MCF 10A (cell line): ENCODE data around the gene CHST15. TPM values are rescaled to one million over a fixed set of nuclear protein-coding genes. Genes with fewer than 3 reads are reported as not detected.

Source experiments
- BruUV-seq: library from RNA; stranded (reverse); fragments of 400-500 nt; replicated peaks from 2 replicates; lab custom pipeline; 2021; lab: Mats Ljungman, UMichigan
- CTCF ChIA-PET: fragments of 300-600 bp; sonication (Branson Sonifier 250); formaldehyde crosslinking; extraction: SDS; loops from one replicate; lab custom pipeline; 2021; ENCODE audit warnings: antibody characterized with exemption, inconsistent platforms; lab: Yijun Ruan, JAX
- POLR2A ChIA-PET: fragments of 300-600, 350-650 bp; sonication (Branson Sonifier 250); formaldehyde crosslinking; extraction: SDS; loops from one replicate; lab custom pipeline; 2020; ENCODE audit warnings: antibody characterized with exemption, inconsistent platforms; lab: Yijun Ruan, JAX
- DNase-seq: peaks from one replicate; pipeline ENCODE4 v3.0.0-alpha.2; 2018; ENCODE audit not compliant: unreplicated experiment
- H3K27ac Mint-ChIP-seq: one replicate; pipeline ENCODE4 v1.8.0; 2022; ENCODE audit warnings: mild to moderate bottlenecking, low read depth, mixed read lengths; ENCODE audit not compliant: unreplicated experiment
- H3K27me3 Mint-ChIP-seq: one replicate; pipeline ENCODE4 v1.8.0; 2022; ENCODE audit warnings: mixed read lengths; ENCODE audit not compliant: insufficient read depth, unreplicated experiment
- H3K36me3 Mint-ChIP-seq: one replicate; pipeline ENCODE4 v1.8.0; 2022; ENCODE audit warnings: mild to moderate bottlenecking, moderate library complexity, mixed read lengths; ENCODE audit not compliant: insufficient read depth, unreplicated experiment
- H3K4me1 Mint-ChIP-seq: one replicate; pipeline ENCODE4 v1.8.0; 2022; ENCODE audit warnings: mixed read lengths; ENCODE audit not compliant: insufficient read depth, unreplicated experiment
- H3K4me3 Mint-ChIP-seq: one replicate; pipeline ENCODE4 v1.8.0; 2022; ENCODE audit warnings: mild to moderate bottlenecking, moderate library complexity, mixed read lengths; ENCODE audit not compliant: unreplicated experiment
- H3K9me3 Mint-ChIP-seq: one replicate; pipeline ENCODE4 v1.8.0; 2022; ENCODE audit warnings: mixed read lengths; ENCODE audit not compliant: unreplicated experiment
- intact Hi-C: fragments of 100-400 bp; cut with micrococcal nuclease; formaldehyde crosslinking; loops from 2 replicates; pipeline ENCODE4 v1.14.1; 2022
- total RNA-seq: library from RNA; stranded (reverse); gene quantifications from 2 replicates; pipeline ENCODE4 v1.2.3, GENCODE V29; 2022
- TF ChIP-seq, protein P1 (sequence below): fragments of 200-600 bp; IDR thresholded peaks from one replicate; pipeline ENCODE4 v1.8.0; 2022; ENCODE audit warnings: antibody characterized with exemption, mild to moderate bottlenecking; ENCODE audit not compliant: unreplicated experiment

CHST15 gene
- total RNA-seq, 1 experiment from 2014 or later, result 32.8 TPM

GRCh38 chr10:124109261-124109660, 15.9 kb upstream of the CHST15 start:
- Mint-ChIP-seq H3K4me3 (no peak overlapping the region), H3K27me3 (no peaks in the 10 kb centered on the region), H3K27ac (no peak overlapping the region), H3K4me1 (peaks cover 36% of the 10 kb centered on the region), H3K9me3 (no peaks in the 10 kb centered on the region), H3K36me3 (no peaks in the 10 kb centered on the region)
- CTCF ChIA-PET, result interaction anchor here (0.5 to 5.0 kb wide), 2 partner anchors 44 to 113 kb away, joined by 4 to 28 read pairs; no protein-coding TSS in a partner anchor
- no TSS peak for BruUV-seq
- DNase-seq, result no peak
- POLR2A ChIA-PET, result no interaction called here
- intact Hi-C loops, result loop anchor here (5.0 kb wide), 1 partner anchor 112 kb away; no protein-coding TSS in a partner anchor
- TF ChIP-seq, protein P1, sequence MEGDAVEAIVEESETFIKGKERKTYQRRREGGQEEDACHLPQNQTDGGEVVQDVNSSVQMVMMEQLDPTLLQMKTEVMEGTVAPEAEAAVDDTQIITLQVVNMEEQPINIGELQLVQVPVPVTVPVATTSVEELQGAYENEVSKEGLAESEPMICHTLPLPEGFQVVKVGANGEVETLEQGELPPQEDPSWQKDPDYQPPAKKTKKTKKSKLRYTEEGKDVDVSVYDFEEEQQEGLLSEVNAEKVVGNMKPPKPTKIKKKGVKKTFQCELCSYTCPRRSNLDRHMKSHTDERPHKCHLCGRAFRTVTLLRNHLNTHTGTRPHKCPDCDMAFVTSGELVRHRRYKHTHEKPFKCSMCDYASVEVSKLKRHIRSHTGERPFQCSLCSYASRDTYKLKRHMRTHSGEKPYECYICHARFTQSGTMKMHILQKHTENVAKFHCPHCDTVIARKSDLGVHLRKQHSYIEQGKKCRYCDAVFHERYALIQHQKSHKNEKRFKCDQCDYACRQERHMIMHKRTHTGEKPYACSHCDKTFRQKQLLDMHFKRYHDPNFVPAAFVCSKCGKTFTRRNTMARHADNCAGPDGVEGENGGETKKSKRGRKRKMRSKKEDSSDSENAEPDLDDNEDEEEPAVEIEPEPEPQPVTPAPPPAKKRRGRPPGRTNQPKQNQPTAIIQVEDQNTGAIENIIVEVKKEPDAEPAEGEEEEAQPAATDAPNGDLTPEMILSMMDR, result no peak

DNA sequence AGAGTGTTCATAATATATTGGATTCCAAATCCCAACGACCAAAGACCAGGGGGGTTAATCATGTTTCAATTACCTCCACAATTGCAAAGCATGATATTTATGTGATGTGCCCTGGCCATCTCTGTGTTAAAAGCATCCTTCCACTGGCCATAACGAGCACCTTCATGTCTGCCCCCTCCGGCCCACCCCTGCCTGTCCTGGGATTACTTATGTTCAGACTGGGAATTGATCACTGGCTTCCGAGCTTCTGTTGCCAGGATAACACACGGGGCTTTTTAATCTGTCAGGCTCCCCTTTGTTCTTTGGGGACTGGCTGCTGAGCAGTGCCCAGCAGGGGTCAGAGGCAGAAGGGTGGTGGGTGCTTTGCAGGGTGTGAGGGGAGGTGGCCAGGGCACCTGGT, 13.7 kb upstream of the CHST15 start:
- TF ChIP-seq, protein P1, result no peak
- Mint-ChIP-seq H3K36me3 (no peaks in the 10 kb centered on the region), H3K4me3 (no peak overlapping the region), H3K27ac (peak overlapping the region; percentile 99), H3K4me1 (peaks cover 40% of the 10 kb centered on the region), H3K9me3 (no peaks in the 10 kb centered on the region), H3K27me3 (no peaks in the 10 kb centered on the region)
- no peak for DNase-seq
- intact Hi-C loops, result loop anchor here (5.0 kb wide), 1 partner anchor 110 kb away; no protein-coding TSS in a partner anchor
- CTCF ChIA-PET, result interaction anchor here (1.2 to 5.0 kb wide), 4 partner anchors 11 to 282 kb away, joined by 3 to 28 read pairs (median 9); no protein-coding TSS in a partner anchor
- BruUV-seq, result no TSS peak
- POLR2A ChIA-PET, result interaction anchor here (0.7 to 6.9 kb wide), 10 partner anchors 11 to 311 kb away, joined by 3 to 96 read pairs (median 10); partner anchors contain the start of gene CHST15

DNA sequence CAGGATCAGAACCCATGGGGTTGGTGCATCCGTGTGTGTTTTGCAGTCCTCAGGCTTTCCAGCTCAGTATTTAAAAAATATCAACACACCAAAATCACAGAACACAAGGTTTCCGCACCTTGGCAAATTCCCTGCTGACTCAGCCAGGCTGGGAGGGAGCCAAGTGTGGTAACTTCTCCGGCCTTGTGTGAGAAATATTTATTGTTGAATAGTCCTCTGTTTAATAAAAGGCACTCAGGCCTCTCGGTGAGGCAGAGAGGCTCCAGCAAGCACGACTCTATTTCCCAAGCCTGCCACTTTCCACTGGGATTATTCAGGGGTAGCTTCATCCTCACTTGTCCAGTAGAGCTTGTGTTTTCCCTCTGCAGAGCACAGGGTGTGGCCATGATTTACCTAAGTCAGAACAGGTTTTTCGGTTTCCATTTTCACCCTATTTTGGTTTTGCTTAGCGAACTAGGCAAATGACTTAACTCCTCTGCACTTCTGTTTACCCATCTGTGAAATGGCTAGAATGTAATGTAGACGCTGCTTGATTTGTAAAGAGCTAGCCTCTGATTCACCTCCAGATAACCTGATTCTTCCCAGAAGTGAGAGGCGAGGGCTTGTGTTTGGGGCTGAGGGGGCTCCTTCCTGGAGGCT, 13.0 kb upstream of the CHST15 start:
- intact Hi-C loops, result loop anchor here (5.0 kb wide), 1 partner anchor 109 kb away; no protein-coding TSS in a partner anchor
- BruUV-seq, result no TSS peak
- no peaks in the 10 kb centered on the region for H3K27me3 Mint-ChIP-seq

More for the DNA sequence above, 13.0 kb upstream of the CHST15 start:
- H3K27ac Mint-ChIP-seq, result peak overlapping the region; percentile 99
- TF ChIP-seq, protein P1, result no peak
- peak overlapping the region; percentile 70 for H3K4me3 Mint-ChIP-seq
- peak; percentile 97 for DNase-seq
- CTCF ChIA-PET, result interaction anchor here (0.5 to 5.0 kb wide), 8 partner anchors 12 to 282 kb away, joined by 3 to 28 read pairs (median 5); partner anchors contain the start of gene CHST15
- H3K36me3 Mint-ChIP-seq, result no peaks in the 10 kb centered on the region
- no peaks in the 10 kb centered on the region for H3K9me3 Mint-ChIP-seq
- POLR2A ChIA-PET, result interaction anchor here (0.7 to 6.9 kb wide), 23 partner anchors 12 to 313 kb away, joined by 3 to 96 read pairs (median 4); partner anchors contain the start of gene CHST15
- H3K4me1 Mint-ChIP-seq, result peaks cover 40% of the 10 kb centered on the region
